GM12891 (cell line): Measurements from ENCODE around the gene RDH13.

Source experiments
- PAX5 ChIP-seq: IDR thresholded peaks from 2 replicates; pipeline ENCODE4 v1.6.1; 2011; ENCODE audit warnings: low read length, moderate library complexity, mild to moderate bottlenecking; ENCODE audit not compliant: insufficient read depth, severe bottlenecking
- POLR2AphosphoS5 ChIP-seq: IDR thresholded peaks from 2 replicates; pipeline ENCODE4 v1.6.1; 2011; ENCODE audit warnings: low read depth, low read length, control low read depth

GRCh38 chr19:55053735-55054134 is 9.2 kb downstream of the RDH13 start:
- TF ChIP-seq PAX5 (no peak), POLR2AphosphoS5 (no peak)
